Endothelial cell of umbilical vein (primary cell): ENCODE measurements around the gene CPNE2. TPM values are rescaled to one million over a fixed set of nuclear protein-coding genes. Genes with fewer than 3 reads are reported as not detected.

Source experiments
- BruUV-seq: library from RNA; stranded (reverse); fragments of 400-500 nt; replicated peaks from 2 replicates; lab custom pipeline; 2021; lab: Mats Ljungman, UMichigan
- CTCF ChIA-PET: fragments of 300-600, 350-600 bp; sonication (Branson Sonifier 250); formaldehyde crosslinking; loops from one replicate; lab custom pipeline; 2021; ENCODE audit warnings: antibody characterized with exemption, inconsistent platforms; lab: Charles Lee
- POLR2A ChIA-PET: fragments of 300-600, 350-600 bp; sonication (Branson Sonifier 250); formaldehyde crosslinking; loops from one replicate; lab custom pipeline; 2021; ENCODE audit warnings: antibody characterized with exemption, inconsistent platforms; lab: Charles Lee
- DNase-seq: peaks from one replicate; pipeline ENCODE4 v3.0.0-alpha.2; 2011; ENCODE audit warnings: low read depth, low spot score
- FAIRE-seq: peaks from 2 replicates; lab custom pipeline; 2011; peaks lifted over from hg19 to GRCh38; lab: Jason Lieb, UNC
- H2AFZ ChIP-seq: 2 replicates; pipeline ENCODE4 v1.6.0; 2012; ENCODE audit warnings: low read depth, low read length, control low read depth, inconsistent platforms
- H3K27ac ChIP-seq: 2 replicates; pipeline ENCODE4 v1.5.1; 2011; ENCODE audit warnings: low read depth, mild to moderate bottlenecking, control low read depth, low read length, moderate library complexity; ENCODE audit not compliant: insufficient read depth
- H3K27me3 ChIP-seq, 2 experiments: 2 replicates each; pipeline versions ENCODE4 v1.6.0 to v1.6.1; 2011; ENCODE audit warnings: low read length in 2 of 2, mixed read lengths in 1 of 2; ENCODE audit not compliant: control insufficient read depth in 2 of 2, insufficient read depth in 2 of 2
- H3K36me3 ChIP-seq, 2 experiments: 2 replicates in 1 of 2; 3 replicates in 1 of 2; pipeline ENCODE4 v1.5.1; 2011; ENCODE audit warnings: low read length in 2 of 2, mild to moderate bottlenecking in 1 of 2, moderate library complexity in 1 of 2; ENCODE audit not compliant: control insufficient read depth in 2 of 2, insufficient read depth in 2 of 2; ENCODE audit errors: extremely low read depth in 1 of 2
- H3K4me1 ChIP-seq: 3 replicates; pipeline ENCODE4 v1.5.1; 2011; ENCODE audit warnings: mild to moderate bottlenecking, low read length; ENCODE audit not compliant: control insufficient read depth, insufficient read depth; ENCODE audit errors: extremely low read depth
- H3K4me2 ChIP-seq: 2 replicates; pipeline ENCODE4 v1.6.1; 2011; ENCODE audit warnings: low read length, control low read depth, mixed read lengths; ENCODE audit not compliant: insufficient read depth
- H3K4me3 ChIP-seq, 3 experiments: fragments of 200-600 bp in 1 of 3; sonication (generic), shearing (Covaris generic) in 1 of 3; replicated peaks in 1 of 3; 2 replicates each; pipeline ENCODE4 v1.5.1; 2011 to 2016; ENCODE audit warnings: control low read depth in 3 of 3, low read length in 3 of 3, mild to moderate bottlenecking in 2 of 3, inconsistent platforms in 1 of 3, low read depth in 1 of 3, moderate library complexity in 1 of 3; ENCODE audit not compliant: insufficient read depth in 1 of 3
- H3K79me2 ChIP-seq: 2 replicates; pipeline ENCODE4 v1.6.0; 2012; ENCODE audit warnings: low read length, inconsistent platforms; ENCODE audit not compliant: control insufficient read depth, insufficient read depth
- H3K9ac ChIP-seq: replicated peaks from 2 replicates; pipeline ENCODE3; 2011; ENCODE audit warnings: low read length, control low read depth; ENCODE audit not compliant: insufficient read depth; ENCODE audit errors: extremely low read depth
- H3K9me1 ChIP-seq: replicated peaks from 3 replicates; pipeline ENCODE4 v1.6.0; 2011; ENCODE audit warnings: mild to moderate bottlenecking, low read length; ENCODE audit not compliant: control insufficient read depth, insufficient read depth; ENCODE audit errors: extremely low read depth
- H3K9me3 ChIP-seq: replicated peaks from 2 replicates; pipeline ENCODE4 v1.5.1; 2012; ENCODE audit warnings: low read length, inconsistent platforms; ENCODE audit not compliant: control insufficient read depth, insufficient read depth
- H4K20me1 ChIP-seq: replicated peaks from 2 replicates; pipeline ENCODE3; 2011; ENCODE audit warnings: mild to moderate bottlenecking, low read length; ENCODE audit not compliant: control insufficient read depth, insufficient read depth; ENCODE audit errors: extremely low read depth
- EZH2 ChIP-seq: IDR thresholded peaks from 2 replicates; pipeline ENCODE4 v1.6.1; 2012; ENCODE audit warnings: borderline replicate concordance, low read depth, mild to moderate bottlenecking, moderate library complexity, low read length, inconsistent platforms; ENCODE audit not compliant: severe bottlenecking
- FOS ChIP-seq: IDR thresholded peaks from 2 replicates; pipeline ENCODE4 v1.6.1; 2011; ENCODE audit warnings: mild to moderate bottlenecking, low read length, moderate library complexity, borderline replicate concordance; ENCODE audit not compliant: insufficient read depth
- GATA2 ChIP-seq: IDR thresholded peaks from 2 replicates; pipeline ENCODE4 v1.7.0; 2011; ENCODE audit warnings: low read depth, mild to moderate bottlenecking, moderate library complexity, mixed read lengths, low read length; ENCODE audit not compliant: insufficient read length, insufficient read depth
- JUN ChIP-seq: IDR thresholded peaks from 2 replicates; pipeline ENCODE4 v1.6.1; 2011; ENCODE audit warnings: borderline replicate concordance, low read depth; ENCODE audit not compliant: insufficient read length, insufficient read depth
- MYC ChIP-seq: IDR thresholded peaks from one replicate; pipeline ENCODE4 v1.6.1; 2011; ENCODE audit warnings: mild to moderate bottlenecking, low read depth, low read length
- POLR2A ChIP-seq: IDR thresholded peaks from 2 replicates; pipeline ENCODE4 v1.6.1; 2012; ENCODE audit warnings: low read depth, mild to moderate bottlenecking, control low read depth, low read length
- POLR2AphosphoS5 ChIP-seq: IDR thresholded peaks from 2 replicates; pipeline ENCODE4 v1.6.1; 2012; ENCODE audit warnings: low read depth, mild to moderate bottlenecking, control low read depth, low read length, moderate library complexity; ENCODE audit not compliant: insufficient read depth
- dilution Hi-C: fragments of 300-500 bp; cut with MboI; formaldehyde crosslinking; loops from one replicate; pipeline ENCODE4 v1.15.0; 2019; ENCODE audit warnings: low sequenced_read_pairs; ENCODE audit not compliant: extremely low pct_ligation_motif_present
- intact Hi-C: fragments of 100-400 bp; cut with micrococcal nuclease; formaldehyde crosslinking; loops from one replicate; pipeline ENCODE4 v1.10.0; 2022
- polyA plus RNA-seq, 4 experiments: library from polyadenylated mRNA; depleted of rRNA in 3 of 4; stranded (reverse) in 3 of 4; unstranded in 1 of 4; fragments of >200 nt; gene quantifications; 2 replicates each; pipeline versions ENCODE4 v1.2.1 to v1.2.3, GENCODE V29; 2011 to 2012; ENCODE audit warnings: missing spikeins in 1 of 4
- total RNA-seq: library from RNA; stranded (reverse); gene quantifications from 2 replicates; pipeline ENCODE4 v1.2.3, GENCODE V29; 2021
- TF ChIP-seq, protein P1 (sequence below): IDR thresholded peaks from 2 replicates; pipeline ENCODE4 v1.6.1; 2011; ENCODE audit not compliant: insufficient read depth, insufficient read length
- TF ChIP-seq, protein P2 (sequence below), 2 donors: IDR thresholded peaks; 1 replicate in 1 of 2; 2 replicates in 1 of 2; pipeline ENCODE4 v1.5.1; 2011; ENCODE audit warnings: low read length in 2 of 2, mild to moderate bottlenecking in 2 of 2, moderate library complexity in 2 of 2, control low read depth in 1 of 2, inconsistent platforms in 1 of 2, low read depth in 1 of 2; ENCODE audit not compliant: insufficient read depth in 1 of 2; ENCODE audit errors: extremely low read depth in 1 of 2

Gene CPNE2
- total and polyA plus RNA-seq, 2 donors (not counting 3 experiments of a cell fraction or from before 2014, with no cell fraction given): 91.9 to 187 TPM

DNA sequence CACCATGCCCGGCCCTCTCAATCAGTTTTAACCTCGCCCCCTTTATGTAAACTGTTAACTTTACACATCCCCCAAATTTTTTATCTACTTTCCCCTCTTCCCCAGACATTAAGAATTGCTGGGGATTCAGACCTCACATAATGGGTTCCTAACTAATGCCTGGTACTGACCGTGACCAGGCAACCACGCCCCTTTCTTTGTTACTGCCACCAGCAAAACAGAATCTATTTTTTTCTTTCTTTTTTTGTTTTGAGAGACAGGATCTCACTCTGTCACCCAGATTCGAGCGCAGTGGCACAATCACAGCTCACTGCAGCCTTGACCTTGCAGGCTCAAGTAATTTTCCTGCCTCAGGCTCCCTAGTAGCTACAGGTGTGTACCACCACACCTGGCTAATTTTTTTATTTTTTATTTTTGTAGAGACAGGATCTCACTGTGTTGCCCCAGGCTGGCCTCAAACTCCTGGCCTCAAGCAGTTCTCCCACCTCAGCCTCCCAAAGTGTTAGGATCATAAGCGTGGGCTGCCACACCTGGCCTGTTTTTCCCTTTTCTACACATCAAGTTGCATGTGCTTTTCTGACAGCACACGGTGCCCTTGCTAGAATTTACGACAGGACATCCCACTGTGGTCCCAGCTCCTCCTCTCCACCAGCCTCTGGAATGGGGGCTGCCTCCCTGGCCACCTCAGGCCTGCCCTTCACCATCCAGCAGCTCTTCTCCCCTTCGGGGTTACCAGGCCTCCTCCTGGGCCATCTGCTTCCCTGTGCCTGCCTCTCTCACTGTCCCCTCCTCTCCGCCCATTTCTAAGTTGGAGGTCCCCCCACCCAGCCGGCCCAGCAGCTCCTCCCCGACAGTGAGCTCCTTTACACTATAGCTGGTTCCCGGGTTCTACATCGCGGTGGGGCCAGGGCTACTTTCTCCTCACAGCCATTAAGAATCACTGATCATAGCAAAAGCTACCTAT, 10.8 kb downstream of the CPNE2 start:
- Histone ChIP-seq H3K9me3 (no peaks in the 10 kb centered on the region), H3K27ac (no peak overlapping the region), H3K36me3 (no peaks in the 10 kb centered on the region), H3K9ac (no peak overlapping the region), H3K4me1 (no peaks in the 10 kb centered on the region), H2AFZ (no peak overlapping the region), H3K9me1 (no peaks in the 10 kb centered on the region), H3K4me2 (no peak overlapping the region), H4K20me1 (no peaks in the 10 kb centered on the region), H3K27me3 (no peaks in the 10 kb centered on the region), H3K4me3 (no peak overlapping the region), H3K79me2 (peaks cover 11% of the 10 kb centered on the region)
- CTCF ChIA-PET: interaction anchor here (0.6 to 5.9 kb wide), 4 partner anchors 10 to 187 kb away, joined by 3 to 48 read pairs (median 3); partner anchors contain the start of gene CPNE2
- TF ChIP-seq FOS (no peak), POLR2A (no peak), MYC (no peak), EZH2 (no peak), POLR2AphosphoS5 (no peak), JUN (no peak), GATA2 (no peak)
- TF ChIP-seq, protein P1, sequence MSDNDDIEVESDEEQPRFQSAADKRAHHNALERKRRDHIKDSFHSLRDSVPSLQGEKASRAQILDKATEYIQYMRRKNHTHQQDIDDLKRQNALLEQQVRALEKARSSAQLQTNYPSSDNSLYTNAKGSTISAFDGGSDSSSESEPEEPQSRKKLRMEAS: no peak
- TF ChIP-seq, protein P2, sequence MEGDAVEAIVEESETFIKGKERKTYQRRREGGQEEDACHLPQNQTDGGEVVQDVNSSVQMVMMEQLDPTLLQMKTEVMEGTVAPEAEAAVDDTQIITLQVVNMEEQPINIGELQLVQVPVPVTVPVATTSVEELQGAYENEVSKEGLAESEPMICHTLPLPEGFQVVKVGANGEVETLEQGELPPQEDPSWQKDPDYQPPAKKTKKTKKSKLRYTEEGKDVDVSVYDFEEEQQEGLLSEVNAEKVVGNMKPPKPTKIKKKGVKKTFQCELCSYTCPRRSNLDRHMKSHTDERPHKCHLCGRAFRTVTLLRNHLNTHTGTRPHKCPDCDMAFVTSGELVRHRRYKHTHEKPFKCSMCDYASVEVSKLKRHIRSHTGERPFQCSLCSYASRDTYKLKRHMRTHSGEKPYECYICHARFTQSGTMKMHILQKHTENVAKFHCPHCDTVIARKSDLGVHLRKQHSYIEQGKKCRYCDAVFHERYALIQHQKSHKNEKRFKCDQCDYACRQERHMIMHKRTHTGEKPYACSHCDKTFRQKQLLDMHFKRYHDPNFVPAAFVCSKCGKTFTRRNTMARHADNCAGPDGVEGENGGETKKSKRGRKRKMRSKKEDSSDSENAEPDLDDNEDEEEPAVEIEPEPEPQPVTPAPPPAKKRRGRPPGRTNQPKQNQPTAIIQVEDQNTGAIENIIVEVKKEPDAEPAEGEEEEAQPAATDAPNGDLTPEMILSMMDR (IDR thresholded peaks at IDR 0.05; ENCODE audit: extremely low read depth in 1 of 2, insufficient read depth in 1 of 2, low read depth in 1 of 2, low read length in 2 of 2): no peak
- dilution Hi-C loops (no loop called here), intact Hi-C loops (no loop called here)
- POLR2A ChIA-PET: no interaction called here
- FAIRE-seq (no peak), DNase-seq (no peak)
- no TSS peak for BruUV-seq
